HCT116 (cell line): ENCODE results near the gene MMP21.

Experiments
- EGR1 ChIP-seq: IDR thresholded peaks from 2 replicates; pipeline ENCODE4 v1.6.1; 2012; ENCODE audit warnings: low read depth
- EZH2 ChIP-seq: fragments of 200-600 bp; sonication (generic); IDR thresholded peaks from 2 replicates; pipeline ENCODE4 v1.6.1; 2017; ENCODE audit warnings: antibody characterized with exemption, mixed run types
- EZH2phosphoT487 ChIP-seq: fragments of 200-600 bp; IDR thresholded peaks from 2 replicates; pipeline ENCODE4 v1.6.1; 2018; ENCODE audit warnings: antibody characterized with exemption, borderline replicate concordance
- JUND ChIP-seq: IDR thresholded peaks from 2 replicates; pipeline ENCODE4 v1.6.1; 2012
- POLR2A ChIP-seq: IDR thresholded peaks from 2 replicates; pipeline ENCODE4 v1.7.0; 2011; ENCODE audit warnings: borderline replicate concordance; ENCODE audit not compliant: insufficient read depth, insufficient read length; ENCODE audit errors: extremely low read depth
- POLR2AphosphoS5 ChIP-seq: IDR thresholded peaks from 2 replicates; pipeline ENCODE4 v1.6.1; 2011; ENCODE audit warnings: mild to moderate bottlenecking, low read depth, low read length, moderate library complexity
- RAD21 ChIP-seq: IDR thresholded peaks from 2 replicates; pipeline ENCODE4 v1.6.1; 2012; ENCODE audit warnings: low read depth, mild to moderate bottlenecking
- SIN3A ChIP-seq: IDR thresholded peaks from 2 replicates; pipeline ENCODE4 v1.6.1; 2012; ENCODE audit warnings: low read depth
- SRF ChIP-seq: IDR thresholded peaks from 2 replicates; pipeline ENCODE4 v1.6.1; 2012; ENCODE audit warnings: low read depth
- TCF7L2 ChIP-seq: IDR thresholded peaks from 2 replicates; pipeline ENCODE4 v1.7.0; 2011; ENCODE audit warnings: borderline replicate concordance, inconsistent platforms; ENCODE audit not compliant: insufficient read depth, insufficient read length; ENCODE audit errors: extremely low read depth
- TF ChIP-seq, protein P1 (sequence below), 3 experiments: fragments of 200-600 bp in 1 of 3; sonication (generic) in 1 of 3; IDR thresholded peaks in 2 of 3; conservative IDR thresholded peaks in 1 of 3; 2 replicates each; pipeline ENCODE4 v1.5.1; 2012 to 2017; ENCODE audit warnings: low read depth in 2 of 3, low read length in 2 of 3, antibody characterized with exemption in 1 of 3, borderline replicate concordance in 1 of 3, control low read depth in 1 of 3, mild to moderate bottlenecking in 1 of 3, mixed read lengths in 1 of 3, mixed run types in 1 of 3, moderate library complexity in 1 of 3; ENCODE audit not compliant: insufficient read depth in 1 of 3
- TF ChIP-seq, protein P2 (sequence below): IDR thresholded peaks from 2 replicates; pipeline ENCODE4 v1.6.1; 2012
- TF ChIP-seq, protein P3 (sequence below): IDR thresholded peaks from 2 replicates; pipeline ENCODE4 v1.6.1; 2012; ENCODE audit warnings: low read depth

DNA sequence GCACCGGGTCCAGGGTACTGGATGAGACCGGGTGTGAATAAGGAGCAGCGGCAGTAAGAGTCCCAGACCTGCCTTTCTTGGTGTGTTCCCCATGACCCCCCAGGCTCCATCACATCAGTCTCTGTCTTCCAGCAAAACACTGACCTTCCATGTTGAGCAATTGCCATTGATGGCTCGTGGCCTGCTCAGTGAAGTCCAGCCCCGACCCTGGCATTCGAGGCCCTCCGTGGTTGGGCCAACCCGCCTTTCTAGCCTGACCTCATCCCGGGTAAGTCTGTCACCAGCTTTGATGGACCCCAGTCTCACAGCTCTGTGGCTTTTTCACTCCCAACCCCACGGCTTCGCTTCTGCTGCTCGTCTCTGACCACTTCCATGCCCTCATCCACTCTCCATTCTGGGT lies 6.4 kb downstream of the MMP21 start:
- TF ChIP-seq POLR2A, result no peak
- TF ChIP-seq, protein P1, sequence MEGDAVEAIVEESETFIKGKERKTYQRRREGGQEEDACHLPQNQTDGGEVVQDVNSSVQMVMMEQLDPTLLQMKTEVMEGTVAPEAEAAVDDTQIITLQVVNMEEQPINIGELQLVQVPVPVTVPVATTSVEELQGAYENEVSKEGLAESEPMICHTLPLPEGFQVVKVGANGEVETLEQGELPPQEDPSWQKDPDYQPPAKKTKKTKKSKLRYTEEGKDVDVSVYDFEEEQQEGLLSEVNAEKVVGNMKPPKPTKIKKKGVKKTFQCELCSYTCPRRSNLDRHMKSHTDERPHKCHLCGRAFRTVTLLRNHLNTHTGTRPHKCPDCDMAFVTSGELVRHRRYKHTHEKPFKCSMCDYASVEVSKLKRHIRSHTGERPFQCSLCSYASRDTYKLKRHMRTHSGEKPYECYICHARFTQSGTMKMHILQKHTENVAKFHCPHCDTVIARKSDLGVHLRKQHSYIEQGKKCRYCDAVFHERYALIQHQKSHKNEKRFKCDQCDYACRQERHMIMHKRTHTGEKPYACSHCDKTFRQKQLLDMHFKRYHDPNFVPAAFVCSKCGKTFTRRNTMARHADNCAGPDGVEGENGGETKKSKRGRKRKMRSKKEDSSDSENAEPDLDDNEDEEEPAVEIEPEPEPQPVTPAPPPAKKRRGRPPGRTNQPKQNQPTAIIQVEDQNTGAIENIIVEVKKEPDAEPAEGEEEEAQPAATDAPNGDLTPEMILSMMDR (IDR thresholded peaks at IDR 0.05 in 2 of 3, conservative IDR thresholded peaks at IDR 0.05 in 1 of 3; ENCODE audit: borderline replicate concordance in 1 of 3, insufficient read depth in 1 of 3, low read depth in 2 of 3, low read length in 2 of 3), result no peak
- TF ChIP-seq, protein P2, sequence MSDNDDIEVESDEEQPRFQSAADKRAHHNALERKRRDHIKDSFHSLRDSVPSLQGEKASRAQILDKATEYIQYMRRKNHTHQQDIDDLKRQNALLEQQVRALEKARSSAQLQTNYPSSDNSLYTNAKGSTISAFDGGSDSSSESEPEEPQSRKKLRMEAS, result no peak
- TF ChIP-seq TCF7L2, result no peak
- TF ChIP-seq EZH2phosphoT487, result no peak
- no peak for TF ChIP-seq JUND
- TF ChIP-seq RAD21, result no peak
- TF ChIP-seq, protein P3, sequence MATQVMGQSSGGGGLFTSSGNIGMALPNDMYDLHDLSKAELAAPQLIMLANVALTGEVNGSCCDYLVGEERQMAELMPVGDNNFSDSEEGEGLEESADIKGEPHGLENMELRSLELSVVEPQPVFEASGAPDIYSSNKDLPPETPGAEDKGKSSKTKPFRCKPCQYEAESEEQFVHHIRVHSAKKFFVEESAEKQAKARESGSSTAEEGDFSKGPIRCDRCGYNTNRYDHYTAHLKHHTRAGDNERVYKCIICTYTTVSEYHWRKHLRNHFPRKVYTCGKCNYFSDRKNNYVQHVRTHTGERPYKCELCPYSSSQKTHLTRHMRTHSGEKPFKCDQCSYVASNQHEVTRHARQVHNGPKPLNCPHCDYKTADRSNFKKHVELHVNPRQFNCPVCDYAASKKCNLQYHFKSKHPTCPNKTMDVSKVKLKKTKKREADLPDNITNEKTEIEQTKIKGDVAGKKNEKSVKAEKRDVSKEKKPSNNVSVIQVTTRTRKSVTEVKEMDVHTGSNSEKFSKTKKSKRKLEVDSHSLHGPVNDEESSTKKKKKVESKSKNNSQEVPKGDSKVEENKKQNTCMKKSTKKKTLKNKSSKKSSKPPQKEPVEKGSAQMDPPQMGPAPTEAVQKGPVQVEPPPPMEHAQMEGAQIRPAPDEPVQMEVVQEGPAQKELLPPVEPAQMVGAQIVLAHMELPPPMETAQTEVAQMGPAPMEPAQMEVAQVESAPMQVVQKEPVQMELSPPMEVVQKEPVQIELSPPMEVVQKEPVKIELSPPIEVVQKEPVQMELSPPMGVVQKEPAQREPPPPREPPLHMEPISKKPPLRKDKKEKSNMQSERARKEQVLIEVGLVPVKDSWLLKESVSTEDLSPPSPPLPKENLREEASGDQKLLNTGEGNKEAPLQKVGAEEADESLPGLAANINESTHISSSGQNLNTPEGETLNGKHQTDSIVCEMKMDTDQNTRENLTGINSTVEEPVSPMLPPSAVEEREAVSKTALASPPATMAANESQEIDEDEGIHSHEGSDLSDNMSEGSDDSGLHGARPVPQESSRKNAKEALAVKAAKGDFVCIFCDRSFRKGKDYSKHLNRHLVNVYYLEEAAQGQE, result no peak
- TF ChIP-seq EZH2, result no peak
- TF ChIP-seq POLR2AphosphoS5, result no peak
- TF ChIP-seq EGR1, result no peak
- no peak for TF ChIP-seq SIN3A
- TF ChIP-seq SRF, result no peak
